Measurements from ENCODE around the gene DNTT. TPM values are rescaled to one million over a fixed set of nuclear protein-coding genes. Genes with fewer than 3 reads are reported as not detected.

The DNTT gene
- total RNA-seq, 1 donor from 2014 or later = not detected

- H3K36me3 Mint-ChIP-seq = no peaks in the 10 kb centered on the region
- Histone ChIP-seq H3K36me3 (peaks cover 5% of the 10 kb centered on the region), H3K4me3 (no peak overlapping the region), H3K4me2 (no peak overlapping the region), H4K20me1 (ENCODE audit: low read depth) (no peaks in the 10 kb centered on the region), H3K9me3 (ENCODE audit: low read depth) (peaks cover 14% of the 10 kb centered on the region), H3K27me3 (peaks cover 12% of the 10 kb centered on the region), H3K4me1 (peaks cover 26% of the 10 kb centered on the region), H3K79me2 (ENCODE audit: low read depth) (no peaks in the 10 kb centered on the region), H3K27ac (no peak overlapping the region), H2AFZ (replicated peaks) (no peak overlapping the region), H3K9ac (no peak overlapping the region), H3F3A (ENCODE audit: low read depth) (peaks cover 34% of the 10 kb centered on the region)
- TF ChIP-seq CTCF (IDR thresholded peaks at IDR 0.05) = no peak
- peak; percentile 35 for TF ChIP-seq EZH2phosphoT487 (IDR thresholded peaks at IDR 0.05)
- peaks cover 20% of the 10 kb centered on the region for H3K4me1 Mint-ChIP-seq
- H3K9me3 Mint-ChIP-seq = peaks cover 15% of the 10 kb centered on the region
- no peak for DNase-seq (ENCODE audit: low spot score)
- no peak overlapping the region for H3K4me3 Mint-ChIP-seq
- peaks cover 9% of the 10 kb centered on the region for H3K27me3 Mint-ChIP-seq (ENCODE audit: insufficient read depth, low read depth)
- no peak overlapping the region for H3K27ac Mint-ChIP-seq
Measured at GRCh38 chr10:96345222-96345621, 41.0 kb downstream of the DNTT start.

- H3K4me1 ChIP-seq = peaks cover 16% of the 10 kb centered on the region
- Mint-ChIP-seq H3K27me3 (ENCODE audit: insufficient read depth, low read depth) (peaks cover 9% of the 10 kb centered on the region), H3K9me3 (peaks cover 15% of the 10 kb centered on the region)
Measured at GRCh38 chr10:96346295-96346694, 42.1 kb downstream of the DNTT start.

GRCh38 chr10:96352027-96352426 lies 47.8 kb downstream of the DNTT start:
- Histone ChIP-seq H3K79me2 (ENCODE audit: low read depth) (no peaks in the 10 kb centered on the region), H3K27ac (no peak overlapping the region), H3K4me1 (no peaks in the 10 kb centered on the region), H3K9me3 (ENCODE audit: low read depth) (peaks cover 2% of the 10 kb centered on the region), H3K4me3 (no peak overlapping the region), H3K27me3 (no peaks in the 10 kb centered on the region), H4K20me1 (ENCODE audit: low read depth) (no peaks in the 10 kb centered on the region), H2AFZ (replicated peaks) (no peak overlapping the region), H3K4me2 (no peak overlapping the region), H3K36me3 (no peaks in the 10 kb centered on the region), H3F3A (ENCODE audit: low read depth) (no peaks in the 10 kb centered on the region), H3K9ac (no peak overlapping the region)
- Mint-ChIP-seq H3K27me3 (ENCODE audit: insufficient read depth, low read depth) (peaks cover 2% of the 10 kb centered on the region), H3K4me3 (no peak overlapping the region), H3K36me3 (no peaks in the 10 kb centered on the region), H3K4me1 (no peaks in the 10 kb centered on the region), H3K27ac (no peak overlapping the region), H3K9me3 (peaks cover 4% of the 10 kb centered on the region)
- TF ChIP-seq EZH2 (IDR thresholded peaks at IDR 0.05) (no peak), CTCF (IDR thresholded peaks at IDR 0.05) (no peak), EZH2phosphoT487 (IDR thresholded peaks at IDR 0.05) (no peak)
- DNase-seq (ENCODE audit: low spot score) = no peak

More at GRCh38 chr10:96346295-96346694, 42.1 kb downstream of the DNTT start:
- Mint-ChIP-seq H3K4me1 (peaks cover 13% of the 10 kb centered on the region), H3K36me3 (no peaks in the 10 kb centered on the region), H3K27ac (no peak overlapping the region), H3K4me3 (no peak overlapping the region)
- Histone ChIP-seq H3K36me3 (peaks cover 5% of the 10 kb centered on the region), H4K20me1 (ENCODE audit: low read depth) (no peaks in the 10 kb centered on the region), H3F3A (ENCODE audit: low read depth) (peaks cover 25% of the 10 kb centered on the region), H3K27me3 (peaks cover 12% of the 10 kb centered on the region), H3K79me2 (ENCODE audit: low read depth) (no peaks in the 10 kb centered on the region), H3K27ac (no peak overlapping the region), H3K9ac (no peak overlapping the region), H2AFZ (replicated peaks) (no peak overlapping the region), H3K4me2 (no peak overlapping the region), H3K9me3 (ENCODE audit: low read depth) (peaks cover 14% of the 10 kb centered on the region), H3K4me3 (no peak overlapping the region)
- no peak for DNase-seq (ENCODE audit: low spot score)
- no peak for TF ChIP-seq EZH2phosphoT487 (IDR thresholded peaks at IDR 0.05)
- TF ChIP-seq EZH2 (IDR thresholded peaks at IDR 0.05) = no peak
- no peak for TF ChIP-seq CTCF (IDR thresholded peaks at IDR 0.05)
